Tibial artery (tissue), 4 donors: ENCODE measurements around the gene PURA.
A peak's percentile ranks its signal among the peaks of the same experiment; 100 is the strongest.

Source experiments
- DNase-seq, 2 donors: peaks; one replicate each; pipeline ENCODE4 v3.0.0-alpha.2; 2019
- H3K27ac ChIP-seq, 2 donors: fragments of 200-600 bp; sonication (generic) in 1 of 2; 1 replicate in 1 of 2; 2 replicates in 1 of 2; pipeline ENCODE4 v1.5.1; 2018 to 2019; ENCODE audit warnings: mild to moderate bottlenecking in 1 of 2
- H3K27me3 ChIP-seq, 2 donors: fragments of 200-600 bp; sonication (generic) in 1 of 2; one replicate each; pipeline versions ENCODE4 v1.5.1 to v1.6.0; 2016 to 2019
- H3K36me3 ChIP-seq, 3 donors: fragments of 200-600 bp; sonication (generic) in 2 of 3; one replicate each; pipeline ENCODE4 v1.5.1; 2016 to 2019; ENCODE audit warnings: mild to moderate bottlenecking in 2 of 3
- H3K4me1 ChIP-seq, 4 donors: fragments of 200-600 bp; sonication (generic) in 2 of 4; 1 replicate in 3 of 4; 2 replicates in 1 of 4; pipeline ENCODE4 v1.5.1; 2016 to 2019
- H3K4me3 ChIP-seq, 2 donors: fragments of 200-600 bp; sonication (generic) in 1 of 2; 1 replicate in 1 of 2; 2 replicates in 1 of 2; pipeline ENCODE4 v1.5.1; 2018 to 2019; ENCODE audit warnings: mild to moderate bottlenecking in 2 of 2
- H3K9me3 ChIP-seq, 3 donors: fragments of 200-600 bp; sonication (generic) in 1 of 3; one replicate each; pipeline ENCODE4 v1.5.1; 2016 to 2019
- CTCF ChIP-seq, 2 experiments: fragments of 200-600 bp in 1 of 2; fragments of 450-650 bp in 1 of 2; IDR thresholded peaks; one replicate each; pipeline ENCODE4 v1.5.1; 2017 to 2019; ENCODE audit warnings: antibody characterized with exemption in 2 of 2, mild to moderate bottlenecking in 1 of 2, moderate library complexity in 1 of 2
- intact Hi-C: fragments of 100-400 bp; cut with DNase I; formaldehyde crosslinking; loops from one replicate; pipeline ENCODE4 v1.15.0; 2023; ENCODE audit warnings: low total_unique reads

The PURA gene

GRCh38 chr5:140174465-140175366, 60.8 kb downstream of the PURA start, which contains the start of gene CYSTM1:
TSS of gene CYSTM1 (plus strand) at chr5:140175188. CDS start at chr5:140194466, 19,278 bp downstream.
- peaks cover 0 to 39% (median 15%) of the 10 kb centered on the region in 4 donors for H3K4me1 ChIP-seq
- TF ChIP-seq CTCF (IDR thresholded peaks at IDR 0.05) = no peak
- H3K27me3 ChIP-seq = no peaks in the 10 kb centered on the region
- peak within 1 kb of the TSS; percentile 97 to 98 for H3K4me3 ChIP-seq
- DNase-seq = peak; percentile 94 to 98
- intact Hi-C loops = no loop called here
- H3K27ac ChIP-seq = peak within 1 kb of the TSS; percentile 99
- H3K9me3 ChIP-seq = no peaks in the 10 kb centered on the region
- no peaks in the 10 kb centered on the region for H3K36me3 ChIP-seq
